ENCODE data around the gene CPEB3. TPM values are rescaled to one million over a fixed set of nuclear protein-coding genes. Genes with fewer than 3 reads are reported as not detected.

CPEB3 gene
- total RNA-seq, 1 donor from 2014 or later = 2.2 TPM

DNA sequence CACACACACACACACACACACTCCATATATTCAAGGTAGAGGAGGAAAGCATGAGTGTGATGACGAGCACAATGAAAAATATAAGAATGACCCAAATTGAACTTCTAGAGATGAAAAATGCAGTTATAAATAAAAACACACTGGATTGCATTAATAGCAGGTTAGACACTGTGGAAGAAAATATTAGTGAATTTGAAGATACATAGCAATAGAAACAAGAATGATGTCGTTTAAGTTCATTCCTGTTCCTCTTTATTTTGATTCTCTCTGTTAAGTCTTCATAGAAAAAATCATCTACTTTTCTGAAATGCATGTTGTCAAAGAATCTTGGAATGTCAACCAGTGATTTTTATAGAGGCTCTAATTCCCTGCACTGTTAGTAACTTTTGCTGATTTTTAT is 288.9 kb downstream of the CPEB3 start:
- peaks cover 62% of the 10 kb centered on the region for H3K36me3 Mint-ChIP-seq
- Histone ChIP-seq H4K20me1 (ENCODE audit: low read depth) (no peaks in the 10 kb centered on the region), H3K4me1 (no peaks in the 10 kb centered on the region), H3K36me3 (peaks cover 15% of the 10 kb centered on the region), H3F3A (ENCODE audit: low read depth) (peaks cover 5% of the 10 kb centered on the region), H3K4me3 (no peak overlapping the region), H3K27me3 (no peaks in the 10 kb centered on the region), H2AFZ (replicated peaks) (no peak overlapping the region), H3K9me3 (ENCODE audit: low read depth) (no peaks in the 10 kb centered on the region), H3K79me2 (ENCODE audit: low read depth) (no peaks in the 10 kb centered on the region), H3K27ac (no peak overlapping the region), H3K9ac (no peak overlapping the region), H3K4me2 (no peak overlapping the region)
- H3K9me3 Mint-ChIP-seq = peaks cover 19% of the 10 kb centered on the region
- peaks cover 3% of the 10 kb centered on the region for H3K27me3 Mint-ChIP-seq (ENCODE audit: insufficient read depth, low read depth)
- H3K4me3 Mint-ChIP-seq = no peak overlapping the region
- TF ChIP-seq, protein P1, sequence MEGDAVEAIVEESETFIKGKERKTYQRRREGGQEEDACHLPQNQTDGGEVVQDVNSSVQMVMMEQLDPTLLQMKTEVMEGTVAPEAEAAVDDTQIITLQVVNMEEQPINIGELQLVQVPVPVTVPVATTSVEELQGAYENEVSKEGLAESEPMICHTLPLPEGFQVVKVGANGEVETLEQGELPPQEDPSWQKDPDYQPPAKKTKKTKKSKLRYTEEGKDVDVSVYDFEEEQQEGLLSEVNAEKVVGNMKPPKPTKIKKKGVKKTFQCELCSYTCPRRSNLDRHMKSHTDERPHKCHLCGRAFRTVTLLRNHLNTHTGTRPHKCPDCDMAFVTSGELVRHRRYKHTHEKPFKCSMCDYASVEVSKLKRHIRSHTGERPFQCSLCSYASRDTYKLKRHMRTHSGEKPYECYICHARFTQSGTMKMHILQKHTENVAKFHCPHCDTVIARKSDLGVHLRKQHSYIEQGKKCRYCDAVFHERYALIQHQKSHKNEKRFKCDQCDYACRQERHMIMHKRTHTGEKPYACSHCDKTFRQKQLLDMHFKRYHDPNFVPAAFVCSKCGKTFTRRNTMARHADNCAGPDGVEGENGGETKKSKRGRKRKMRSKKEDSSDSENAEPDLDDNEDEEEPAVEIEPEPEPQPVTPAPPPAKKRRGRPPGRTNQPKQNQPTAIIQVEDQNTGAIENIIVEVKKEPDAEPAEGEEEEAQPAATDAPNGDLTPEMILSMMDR (IDR thresholded peaks at IDR 0.05) = no peak
- TF ChIP-seq EZH2phosphoT487 (IDR thresholded peaks at IDR 0.05) (no peak), EZH2 (IDR thresholded peaks at IDR 0.05) (no peak)
- H3K4me1 Mint-ChIP-seq = no peaks in the 10 kb centered on the region
- H3K27ac Mint-ChIP-seq = no peak overlapping the region
- no peak for DNase-seq (ENCODE audit: low spot score)

DNA sequence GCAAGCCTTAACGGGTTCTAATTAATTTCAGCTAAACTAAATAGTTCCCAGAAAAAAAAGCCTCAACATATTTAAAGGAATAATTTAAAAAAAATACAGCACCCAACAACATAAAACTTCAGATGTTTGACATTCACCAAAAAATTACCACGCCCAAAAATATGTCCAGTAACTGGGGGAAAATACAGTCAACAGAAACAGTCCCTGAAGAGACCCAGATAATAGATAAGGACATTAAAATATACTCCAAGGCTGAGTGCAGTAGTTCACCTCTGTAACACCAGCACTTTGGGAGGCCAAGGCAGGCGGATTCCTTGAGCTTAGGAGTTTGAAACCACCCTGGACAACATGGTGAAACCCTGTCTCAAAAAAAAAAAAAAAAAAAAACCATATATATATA is 289.3 kb downstream of the CPEB3 start:
- peaks cover 62% of the 10 kb centered on the region for H3K36me3 Mint-ChIP-seq
- no peak for DNase-seq (ENCODE audit: low spot score)
- H3K9me3 Mint-ChIP-seq = peaks cover 19% of the 10 kb centered on the region
- Histone ChIP-seq H3K27me3 (no peaks in the 10 kb centered on the region), H3K36me3 (peaks cover 20% of the 10 kb centered on the region), H3K79me2 (ENCODE audit: low read depth) (no peaks in the 10 kb centered on the region), H3K9me3 (ENCODE audit: low read depth) (no peaks in the 10 kb centered on the region), H3F3A (ENCODE audit: low read depth) (peaks cover 5% of the 10 kb centered on the region), H3K4me1 (no peaks in the 10 kb centered on the region), H3K9ac (no peak overlapping the region), H2AFZ (replicated peaks) (no peak overlapping the region), H3K4me3 (no peak overlapping the region), H3K4me2 (no peak overlapping the region), H3K27ac (no peak overlapping the region), H4K20me1 (ENCODE audit: low read depth) (no peaks in the 10 kb centered on the region)
- H3K27ac Mint-ChIP-seq = no peak overlapping the region
- peaks cover 3% of the 10 kb centered on the region for H3K27me3 Mint-ChIP-seq (ENCODE audit: insufficient read depth, low read depth)
- no peak overlapping the region for H3K4me3 Mint-ChIP-seq
- H3K4me1 Mint-ChIP-seq = no peaks in the 10 kb centered on the region
- no peak for TF ChIP-seq EZH2 (IDR thresholded peaks at IDR 0.05)
- TF ChIP-seq, protein P1 (IDR thresholded peaks at IDR 0.05) = no peak
- TF ChIP-seq EZH2phosphoT487 (IDR thresholded peaks at IDR 0.05) = no peak

Small RNA genes lying within 50 kb of the gene (small RNA-seq; reads per million reads assigned to genes)
- not detected for gene RF00019
- gene RF00402 = not detected
- gene RF00622 = not detected
- not detected for gene RNY3P12

Other genes starting within 250 kb of the CPEB3 start
- 22.7 and 28.7 TPM in 2 replicates for gene MARCHF5, start 89 bp upstream of the CPEB3 start, total RNA-seq (ENCODE audit: low replicate concordance)

Data from neural progenitor cell (in vitro differentiated cells).